Right cardiac atrium (tissue), 5 donors: Measurements from ENCODE around the gene KCTD4. TPM values are rescaled to one million over a fixed set of nuclear protein-coding genes. Genes with fewer than 3 reads are reported as not detected.

Experiments
- ATAC-seq, 2 donors: fragments of 200-7000 bp; cut with Tn5 transposase; one replicate each; pipeline versions ENCODE4 v1.8.0 to v1.9.1; 2020; ENCODE audit warnings: moderate library complexity in 2 of 2, mild to moderate bottlenecking in 1 of 2
- DNase-seq, 3 donors: peaks; one replicate each; pipeline ENCODE4 v3.0.0-alpha.2; 2020
- H3K27ac ChIP-seq: one replicate; pipeline ENCODE4 v1.5.1; 2013; ENCODE audit warnings: mild to moderate bottlenecking, low read length, control low read depth, moderate library complexity
- H3K27me3 ChIP-seq: one replicate; pipeline ENCODE4 v1.6.1; 2013; ENCODE audit not compliant: control insufficient read depth, insufficient read depth
- H3K4me1 ChIP-seq: one replicate; pipeline ENCODE4 v1.6.1; 2013; ENCODE audit warnings: low read length; ENCODE audit not compliant: control insufficient read depth, insufficient read depth
- H3K4me3 ChIP-seq: one replicate; pipeline ENCODE4 v1.5.1; 2013; ENCODE audit warnings: low read length, control low read depth
- H3K9me3 ChIP-seq: one replicate; pipeline ENCODE4 v1.6.1; 2013; ENCODE audit warnings: low read length; ENCODE audit not compliant: control insufficient read depth
- WGBS: extraction: QIAGEN DNeasy Blood & Tissue Kit; methylation state at CpG from one replicate; pipeline ENCODE4 v1.1.7; 2013; 5-methylcytosine and 5-hydroxymethylcytosine counted together
- intact Hi-C, 4 donors: fragments of 100-400 bp; cut with DNase I; formaldehyde crosslinking; loops; one replicate each; pipeline versions ENCODE4 v1.11.0 to v1.14.0; 2022 to 2023
- polyA plus RNA-seq: library from polyadenylated mRNA; stranded (reverse); fragments of 200-250 nt; gene quantifications from one replicate; pipeline ENCODE4 v1.2.3, GENCODE V29; 2013
- total RNA-seq, 4 donors: library from RNA; stranded (reverse); fragmentation: NEBNext Ultra II Directional; extraction: Animal tissue kit (Norgen Biotek cat#: 25700); gene quantifications; one replicate each; pipeline ENCODE4 v1.2.1, GENCODE V29; 2021
- donor health status: healthy with polysubstance abuse.
- donor health status: DM: no; HTN: yes; CAD: no.
- donor health status: DM: no; HTN: no; CAD: no.
- donor health status: DM: no; HTN: yes; CAD: no; lungs with severe emphysema.
- donor health status: DM: yes; HTN: yes; CAD: no.

Gene KCTD4
- total and polyA plus RNA-seq, 5 donors = 0.17 to 0.48 (median 0.34) TPM; not detected in 2

DNA sequence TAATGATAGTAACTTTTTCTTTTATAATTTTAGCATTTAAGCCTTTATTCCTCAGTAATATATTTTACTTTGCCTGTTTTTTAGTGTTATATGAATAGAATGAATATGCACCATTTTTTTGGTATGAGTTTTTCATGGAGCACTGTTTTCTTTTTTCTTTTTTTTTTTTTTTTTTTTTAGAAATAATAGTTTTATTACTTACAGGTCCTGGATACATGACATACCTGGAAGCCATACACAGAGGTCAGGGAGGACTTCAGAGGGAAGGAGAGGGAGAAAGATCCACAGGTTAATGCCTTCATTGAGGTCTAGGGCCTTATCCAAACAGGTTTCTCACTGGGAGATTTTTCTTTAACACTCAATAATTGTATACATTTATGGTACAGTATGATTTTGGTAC, 26.4 kb downstream of the KCTD4 start:
- Histone ChIP-seq H3K4me3 (no peak overlapping the region), H3K27me3 (no peaks in the 10 kb centered on the region), H3K9me3 (no peaks in the 10 kb centered on the region), H3K4me1 (peaks cover 1% of the 10 kb centered on the region), H3K27ac (no peak overlapping the region)
- intact Hi-C loops = no loop called here
- DNase-seq (no peak), ATAC-seq (no peak)

DNA sequence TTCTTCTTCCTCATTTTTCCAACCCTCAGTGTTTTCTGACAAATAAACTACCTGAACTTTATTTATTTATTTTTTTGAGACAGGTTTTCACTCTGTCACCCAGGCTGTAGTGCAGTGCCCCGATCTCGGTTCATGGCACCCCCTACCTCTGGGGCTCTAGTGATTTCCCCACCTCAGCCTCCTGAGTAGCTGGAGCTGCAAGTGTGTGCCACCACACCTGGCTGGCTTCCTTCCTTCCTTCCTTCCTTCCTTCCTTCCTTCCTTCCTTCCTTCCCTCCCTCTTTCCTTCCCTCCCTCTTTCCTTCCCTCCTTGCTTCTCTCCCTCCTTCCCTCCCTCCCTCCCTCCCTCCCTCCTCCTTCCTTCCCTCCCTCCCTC, 32.3 kb downstream of the KCTD4 start:
- H3K27me3 ChIP-seq = no peaks in the 10 kb centered on the region
- 67% methylated on average over 2 of the region's 2 CpGs for WGBS
- H3K4me1 ChIP-seq = peaks cover 3% of the 10 kb centered on the region
- intact Hi-C loops = no loop called here
- H3K27ac ChIP-seq = no peak overlapping the region
- H3K9me3 ChIP-seq = no peaks in the 10 kb centered on the region
- no peak for DNase-seq
- ATAC-seq = peak in 1 of 2 donors; percentile 22
- H3K4me3 ChIP-seq = no peak overlapping the region

DNA sequence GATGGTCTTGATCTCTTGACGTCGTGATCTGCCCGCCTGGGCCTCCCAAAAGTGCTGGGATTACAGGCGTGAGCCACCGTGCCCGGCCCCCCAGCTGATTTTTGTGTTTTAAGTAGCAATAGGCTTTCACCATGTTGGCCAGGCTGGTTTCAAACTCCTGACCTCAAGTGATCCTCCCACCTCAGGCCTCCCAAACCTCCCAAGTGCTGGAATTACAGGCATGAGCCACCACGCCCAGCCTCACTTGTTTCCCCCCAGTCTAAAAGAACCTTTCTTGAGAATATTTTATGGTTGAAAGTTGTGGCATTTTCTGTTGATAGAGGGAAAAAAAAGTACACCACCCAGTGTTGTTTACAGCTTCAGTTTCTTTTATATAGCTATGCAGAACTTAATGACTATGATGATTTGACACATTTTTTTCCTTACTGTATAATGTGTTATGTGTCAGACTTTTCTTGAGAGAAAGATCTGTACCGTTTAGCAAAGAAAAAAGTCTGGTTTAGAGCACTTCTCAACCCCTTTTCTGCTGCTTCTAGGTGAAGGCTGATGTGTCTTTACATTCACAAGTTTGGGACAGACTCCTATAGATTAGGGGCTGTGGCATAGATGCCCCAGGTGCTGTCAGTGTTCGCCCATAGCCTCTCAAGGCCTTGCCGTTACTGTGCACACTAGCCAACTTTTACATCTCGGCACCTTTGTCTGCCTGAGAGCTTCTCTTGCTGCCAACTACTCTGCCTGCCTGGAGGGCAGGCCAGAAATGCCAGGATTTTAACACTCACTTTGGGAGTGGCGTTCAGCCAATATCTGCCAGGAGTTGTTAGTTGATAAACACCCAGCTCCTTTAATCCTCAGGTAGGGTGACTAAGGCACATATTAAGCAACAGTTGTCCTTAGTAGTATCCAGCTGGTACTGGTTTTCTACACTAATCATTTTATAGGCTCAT, 33.0 kb downstream of the KCTD4 start:
- DNase-seq (peak in 2 of 3 donors; percentile 19 to 47), ATAC-seq (peak; percentile 46 to 66)
- Histone ChIP-seq H3K27me3 (no peaks in the 10 kb centered on the region), H3K4me3 (no peak overlapping the region), H3K4me1 (peaks cover 3% of the 10 kb centered on the region), H3K9me3 (no peaks in the 10 kb centered on the region), H3K27ac (no peak overlapping the region)
- intact Hi-C loops = no loop called here
- 84% methylated on average over 12 of the region's 12 CpGs for WGBS

DNA sequence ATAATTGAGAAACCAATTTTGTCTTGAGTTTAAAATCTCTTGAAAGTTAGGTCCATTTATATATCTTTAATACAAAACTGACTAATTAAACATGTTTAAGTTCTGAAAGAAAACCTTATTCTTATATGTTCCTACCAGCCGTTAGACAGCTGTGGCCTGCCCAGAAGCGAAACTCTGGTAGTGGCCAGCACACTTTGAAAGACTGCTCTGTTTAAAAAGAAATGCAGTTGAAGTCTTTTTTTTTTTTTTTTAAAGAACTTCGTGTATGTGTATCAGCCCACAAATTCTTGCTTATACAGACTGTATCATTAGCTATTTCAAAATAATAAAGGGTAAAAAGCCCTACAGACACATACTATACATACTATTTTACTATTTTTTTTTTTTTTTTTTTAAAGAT, 34.0 kb downstream of the KCTD4 start:
- intact Hi-C loops = no loop called here
- H3K4me1 ChIP-seq = peaks cover 3% of the 10 kb centered on the region
- H3K27ac ChIP-seq = no peak overlapping the region
- no peaks in the 10 kb centered on the region for H3K27me3 ChIP-seq
- DNase-seq (no peak), ATAC-seq (no peak)
- H3K4me3 ChIP-seq = no peak overlapping the region
- 77% methylated on average over 3 of the region's 3 CpGs for WGBS
- no peaks in the 10 kb centered on the region for H3K9me3 ChIP-seq

DNA sequence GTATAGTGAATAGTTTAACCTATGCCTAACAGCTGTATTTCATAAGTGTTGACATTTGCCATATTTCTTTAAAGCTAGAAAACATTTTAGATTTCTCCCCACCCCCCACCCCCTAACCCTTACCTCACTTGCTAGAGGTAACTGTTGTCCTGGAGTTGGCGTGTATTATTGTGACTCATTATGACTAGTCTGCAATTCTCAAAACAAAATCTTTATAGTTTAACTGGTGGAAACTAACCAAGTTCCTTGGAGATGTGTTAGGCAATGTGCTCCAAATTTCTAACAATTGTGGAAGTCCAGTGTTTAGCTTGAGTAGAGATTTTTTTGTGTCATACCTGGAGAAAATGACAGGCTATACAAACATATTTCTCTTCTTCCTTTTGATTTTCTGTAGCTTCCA, 38.0 kb downstream of the KCTD4 start:
- ATAC-seq (no peak), DNase-seq (no peak)
- 81% methylated on average over 1 of the region's 1 CpG for WGBS
- Histone ChIP-seq H3K4me3 (no peak overlapping the region), H3K27me3 (no peaks in the 10 kb centered on the region), H3K27ac (no peak overlapping the region), H3K4me1 (no peaks in the 10 kb centered on the region), H3K9me3 (no peaks in the 10 kb centered on the region)
- intact Hi-C loops = no loop called here

DNA sequence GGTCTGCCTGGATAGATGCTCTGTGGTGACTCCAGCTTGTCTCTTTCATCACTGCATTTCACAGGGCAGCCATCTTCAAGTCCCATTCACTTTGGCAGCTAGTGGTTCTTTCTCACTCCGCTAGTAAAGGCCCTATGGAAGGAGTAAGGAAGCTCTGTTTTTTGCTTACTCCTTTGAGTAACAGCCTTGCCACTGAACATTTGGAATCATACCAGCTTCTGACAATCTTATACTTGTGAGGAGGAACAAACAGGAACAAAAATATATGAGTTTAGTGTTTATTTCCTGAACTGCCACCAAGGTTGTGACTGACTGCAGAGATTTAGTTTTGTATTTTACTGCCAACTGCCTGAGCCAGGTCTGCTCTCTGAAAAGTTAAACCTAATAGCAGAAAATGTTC, 38.7 kb downstream of the KCTD4 start:
- intact Hi-C loops = no loop called here
- Histone ChIP-seq H3K9me3 (no peaks in the 10 kb centered on the region), H3K4me3 (no peak overlapping the region), H3K27me3 (no peaks in the 10 kb centered on the region), H3K27ac (no peak overlapping the region), H3K4me1 (no peaks in the 10 kb centered on the region)
- DNase-seq = no peak
- ATAC-seq = no peak
- WGBS = 77% methylated on average over 1 of the region's 1 CpG

DNA sequence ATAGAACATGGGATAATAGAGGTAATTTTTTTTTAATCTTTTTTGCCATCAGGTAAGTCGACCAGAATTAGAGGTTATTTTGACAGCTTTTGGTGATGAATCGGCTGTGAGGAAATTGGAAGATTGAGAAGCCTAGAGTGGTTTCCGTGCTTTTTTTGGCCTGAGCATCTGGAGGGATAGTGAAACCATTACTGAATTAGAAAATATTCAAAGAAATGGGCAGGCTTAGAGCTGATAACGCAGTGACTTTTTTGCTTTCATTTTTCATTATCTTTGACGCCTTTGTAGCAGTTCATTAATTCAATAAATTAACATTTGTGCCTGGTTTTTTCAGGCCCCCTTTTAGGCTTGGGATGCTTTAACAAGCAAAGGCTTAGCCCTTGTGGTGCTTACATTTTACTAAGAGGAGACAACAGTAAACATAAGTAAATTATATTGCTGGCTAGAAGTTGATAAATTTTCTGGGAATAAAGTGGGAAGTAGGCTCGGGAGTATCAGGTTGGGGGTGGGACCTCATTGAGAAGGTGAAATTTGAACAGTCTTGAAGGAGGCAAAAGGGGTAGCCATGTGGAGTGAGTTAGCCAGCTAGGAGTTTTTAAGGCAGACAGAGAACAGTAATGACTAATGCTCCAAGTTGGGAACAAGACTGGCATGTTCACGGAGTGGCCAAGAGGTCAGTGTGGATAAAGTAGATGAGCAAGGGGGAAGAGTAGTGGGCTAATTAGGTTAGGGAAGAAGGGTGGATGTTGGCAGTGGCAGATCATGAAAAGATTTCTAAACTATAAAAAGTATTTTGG, 44.1 kb downstream of the KCTD4 start:
- no peaks in the 10 kb centered on the region for H3K4me1 ChIP-seq
- no peak overlapping the region for H3K27ac ChIP-seq
- no peaks in the 10 kb centered on the region for H3K9me3 ChIP-seq
- DNase-seq (no peak), ATAC-seq (no peak)
- WGBS = 86% methylated on average over 7 of the region's 7 CpGs
- H3K27me3 ChIP-seq = no peaks in the 10 kb centered on the region
- intact Hi-C loops = no loop called here
- no peak overlapping the region for H3K4me3 ChIP-seq

DNA sequence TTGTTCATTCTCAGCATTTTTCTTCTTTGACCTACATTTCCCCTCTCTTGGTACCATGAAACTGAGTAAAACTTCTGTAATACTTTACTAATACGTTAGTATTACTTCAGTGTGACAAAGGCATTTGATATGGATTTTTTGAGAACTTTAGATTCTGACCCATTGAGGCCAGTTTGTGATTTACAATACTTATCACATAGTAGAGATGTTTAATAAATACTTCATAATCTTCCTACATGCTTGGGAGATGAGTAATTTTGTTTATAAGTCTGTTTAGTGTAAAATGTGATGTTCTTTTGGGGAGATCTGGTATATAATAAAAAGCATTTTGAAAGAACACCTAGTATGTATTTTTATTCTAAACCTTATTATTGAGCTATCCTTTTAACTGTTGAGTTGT, 50.9 kb downstream of the KCTD4 start:
- no peaks in the 10 kb centered on the region for H3K4me1 ChIP-seq
- intact Hi-C loops = no loop called here
- H3K27ac ChIP-seq = no peak overlapping the region
- H3K9me3 ChIP-seq = no peaks in the 10 kb centered on the region
- H3K4me3 ChIP-seq = no peak overlapping the region
- WGBS = 66% methylated on average over 1 of the region's 1 CpG
- no peaks in the 10 kb centered on the region for H3K27me3 ChIP-seq
- ATAC-seq (no peak), DNase-seq (no peak)

DNA sequence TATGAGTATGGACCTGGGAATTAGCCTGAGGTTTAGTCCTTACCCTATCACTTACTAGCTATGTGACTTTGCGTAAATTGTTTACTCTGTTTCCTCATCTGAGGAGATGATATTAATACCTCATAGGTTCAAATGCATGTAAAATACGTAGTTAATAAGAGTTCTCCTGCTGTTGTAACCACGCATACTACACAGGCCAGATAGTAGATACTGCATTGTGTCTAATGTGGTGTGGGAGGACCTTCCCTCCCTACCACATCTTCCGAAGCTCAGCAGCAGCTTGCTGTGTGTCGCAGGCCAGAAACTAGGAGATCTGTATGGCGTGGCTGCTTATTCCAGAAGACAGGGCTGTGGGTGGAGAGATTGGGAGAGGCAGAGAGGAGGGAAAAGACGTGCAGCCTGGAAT, 57.5 kb downstream of the KCTD4 start:
- WGBS = 73% methylated on average over 7 of the region's 7 CpGs
- no peaks in the 10 kb centered on the region for H3K9me3 ChIP-seq
- peak; percentile 39 to 65 for ATAC-seq

More for the DNA sequence above, 57.5 kb downstream of the KCTD4 start:
- Histone ChIP-seq H3K27me3 (no peaks in the 10 kb centered on the region), H3K27ac (no peak overlapping the region), H3K4me1 (no peaks in the 10 kb centered on the region), H3K4me3 (no peak overlapping the region)
- DNase-seq = no peak
- intact Hi-C loops = no loop called here
